NCI-H1436 (cell line): ENCODE data around the gene MGAT5B.

Source experiments
- DNase-seq: peaks from one replicate; lab custom pipeline; 2025; lab: John Stamatoyannopoulos, UW

MGAT5B gene

GRCh38 chr17:76880268-76880667 lies 12.1 kb downstream of the MGAT5B start:
- DNase-seq = no peak

- DNase-seq = no peak
Observed at GRCh38 chr17:76880971-76881370, 12.8 kb downstream of the MGAT5B start.

GRCh38 chr17:76881408-76881807 lies 13.2 kb downstream of the MGAT5B start:
- no peak for DNase-seq

- no peak for DNase-seq
Observed at GRCh38 chr17:76881966-76882365, 13.8 kb downstream of the MGAT5B start.

- DNase-seq = no peak
Observed at GRCh38 chr17:76883744-76884525, 15.7 kb downstream of the MGAT5B start.

- DNase-seq = no peak
Observed at GRCh38 chr17:76884995-76885893, 17.0 kb downstream of the MGAT5B start.

- DNase-seq = no peak
Observed at GRCh38 chr17:76885894-76886290, 17.7 kb downstream of the MGAT5B start.

GRCh38 chr17:76886395-76886794 lies 18.2 kb downstream of the MGAT5B start:
- DNase-seq = no peak

GRCh38 chr17:76887802-76888201 lies 19.6 kb downstream of the MGAT5B start:
- no peak for DNase-seq

GRCh38 chr17:76888661-76889060 lies 20.5 kb downstream of the MGAT5B start:
- no peak for DNase-seq

GRCh38 chr17:76889323-76889722 lies 21.1 kb downstream of the MGAT5B start:
- DNase-seq = no peak

GRCh38 chr17:76892329-76892728 lies 24.1 kb downstream of the MGAT5B start:
- no peak for DNase-seq

GRCh38 chr17:76893623-76894334 lies 25.6 kb downstream of the MGAT5B start:
- DNase-seq = no peak

GRCh38 chr17:76894842-76895241 lies 26.6 kb downstream of the MGAT5B start:
- DNase-seq = no peak

- no peak for DNase-seq
Observed at GRCh38 chr17:76897023-76897422, 28.8 kb downstream of the MGAT5B start.

GRCh38 chr17:76899414-76899813 lies 31.2 kb downstream of the MGAT5B start:
- no peak for DNase-seq

GRCh38 chr17:76900723-76901122 lies 32.5 kb downstream of the MGAT5B start:
- no peak for DNase-seq

GRCh38 chr17:76901542-76902197 lies 33.5 kb downstream of the MGAT5B start:
- DNase-seq = no peak

- no peak for DNase-seq
Observed at GRCh38 chr17:76902476-76902875, 34.3 kb downstream of the MGAT5B start.

GRCh38 chr17:76903631-76904030 lies 35.4 kb downstream of the MGAT5B start:
- no peak for DNase-seq

GRCh38 chr17:76904116-76904515 lies 35.9 kb downstream of the MGAT5B start:
- no peak for DNase-seq

GRCh38 chr17:76905036-76905435 lies 36.8 kb downstream of the MGAT5B start:
- DNase-seq = no peak
